ENCODE results near the gene BMERB1.
"Not testable (repeated sequence)": the region's sequence is repeated elsewhere in the genome, so short reads cannot be mapped to it uniquely, and the experiment has no call there.

The BMERB1 gene

DNA sequence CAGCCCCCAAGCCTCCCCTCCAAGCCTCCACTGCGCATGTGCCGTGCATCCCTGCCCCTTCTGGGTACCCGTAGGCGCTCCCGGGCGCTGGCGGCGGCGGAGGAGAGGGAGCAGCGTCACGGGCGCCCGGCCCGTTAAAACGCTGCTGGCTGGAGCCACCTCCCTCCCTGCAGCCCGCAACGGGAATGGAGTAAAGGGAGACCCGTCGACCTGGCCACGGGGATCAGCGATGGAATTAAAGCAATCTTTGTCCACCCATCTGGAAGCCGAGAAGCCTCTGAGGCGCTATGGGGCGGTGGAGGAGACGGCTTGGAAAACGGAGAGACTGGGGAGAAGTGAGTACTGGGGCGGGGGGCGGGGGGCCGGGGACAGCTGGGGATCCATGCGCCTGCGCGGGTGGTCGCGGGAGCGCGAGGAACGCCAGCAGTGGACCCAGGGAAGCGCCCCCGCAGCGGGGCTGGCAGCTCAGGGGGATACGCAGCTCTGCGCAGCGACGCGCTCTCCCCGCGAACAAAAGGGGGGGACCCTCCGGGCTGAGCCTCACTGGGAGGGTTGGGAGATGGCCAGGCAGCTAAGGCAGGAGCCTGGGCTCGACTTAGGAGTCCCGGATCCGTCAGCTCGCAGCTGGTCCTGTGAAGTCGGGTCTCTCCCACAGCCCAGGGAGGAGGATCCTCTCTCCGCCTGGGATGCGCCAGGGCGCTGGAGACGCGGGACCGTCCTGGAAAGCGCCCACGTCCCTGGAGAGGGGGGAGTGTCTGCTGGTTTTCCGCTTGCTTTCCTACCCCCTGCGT, at the start of gene BMERB1:
Gene BMERB1 (plus strand): TSS at position 164 of the 791 bp plus-strand sequence. CDS start 66 bp downstream, at position 230.
- peak; percentile 15 to 92 (median 75) for DNase-seq

DNA sequence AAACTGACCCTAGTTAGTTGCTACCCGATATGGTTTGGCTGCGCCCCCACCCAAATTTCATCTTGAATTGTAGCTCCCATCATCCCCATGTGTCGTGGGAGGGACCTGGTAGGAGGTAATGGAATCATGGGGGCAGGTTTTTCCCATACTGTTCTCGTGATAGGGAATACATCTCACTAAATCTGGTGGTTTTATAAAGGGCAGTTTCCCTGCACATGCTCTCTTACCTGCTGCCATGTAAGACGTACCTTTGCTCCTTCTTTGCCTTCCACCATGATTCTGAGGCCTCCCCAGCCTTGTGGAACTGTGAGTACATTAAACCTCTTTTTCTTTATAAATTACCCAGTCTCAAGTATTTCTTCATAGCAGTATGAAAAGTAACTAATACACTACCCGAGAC, 46.3 kb upstream of the BMERB1 start:
- DNase-seq, result not testable (repeated sequence)

DNA sequence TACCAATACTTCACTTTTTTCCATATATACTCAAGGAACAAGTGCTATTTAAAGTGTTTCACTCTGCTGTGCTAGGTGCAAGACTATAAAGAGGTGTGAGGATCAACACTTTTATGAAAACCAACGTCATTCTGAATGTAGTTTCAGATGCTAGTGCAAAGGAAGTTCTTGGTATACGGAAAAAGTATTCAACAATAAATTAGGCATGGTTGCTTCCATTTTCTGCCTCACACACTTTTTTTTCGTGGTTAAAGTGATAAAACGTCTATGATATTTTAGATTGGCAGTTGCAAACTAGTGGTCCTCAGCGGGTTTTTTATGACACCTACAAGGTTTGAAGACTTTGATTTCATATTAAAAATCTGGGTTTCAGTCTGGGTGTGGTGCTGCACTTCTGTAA, 44.5 kb upstream of the BMERB1 start:
- DNase-seq, result not testable (repeated sequence)

DNA sequence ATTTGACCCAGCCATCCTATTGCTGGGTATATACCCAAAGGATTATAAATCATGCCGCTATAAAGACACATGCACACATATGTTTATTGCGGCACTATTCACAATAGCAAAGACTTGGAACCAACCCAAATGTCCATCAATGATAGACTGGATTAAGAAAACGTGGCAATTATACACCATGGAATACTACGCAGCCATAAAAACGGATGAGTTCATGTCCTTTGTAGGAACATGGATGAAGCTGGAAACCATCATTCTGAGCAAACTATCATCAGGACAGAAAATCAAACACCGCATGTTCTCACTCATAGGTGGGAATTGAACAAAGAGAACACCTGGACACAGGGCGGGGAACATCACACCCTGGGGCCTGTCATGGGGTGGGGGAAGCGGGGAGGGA, 41.4 kb upstream of the BMERB1 start:
- DNase-seq, result not testable (repeated sequence)

DNA sequence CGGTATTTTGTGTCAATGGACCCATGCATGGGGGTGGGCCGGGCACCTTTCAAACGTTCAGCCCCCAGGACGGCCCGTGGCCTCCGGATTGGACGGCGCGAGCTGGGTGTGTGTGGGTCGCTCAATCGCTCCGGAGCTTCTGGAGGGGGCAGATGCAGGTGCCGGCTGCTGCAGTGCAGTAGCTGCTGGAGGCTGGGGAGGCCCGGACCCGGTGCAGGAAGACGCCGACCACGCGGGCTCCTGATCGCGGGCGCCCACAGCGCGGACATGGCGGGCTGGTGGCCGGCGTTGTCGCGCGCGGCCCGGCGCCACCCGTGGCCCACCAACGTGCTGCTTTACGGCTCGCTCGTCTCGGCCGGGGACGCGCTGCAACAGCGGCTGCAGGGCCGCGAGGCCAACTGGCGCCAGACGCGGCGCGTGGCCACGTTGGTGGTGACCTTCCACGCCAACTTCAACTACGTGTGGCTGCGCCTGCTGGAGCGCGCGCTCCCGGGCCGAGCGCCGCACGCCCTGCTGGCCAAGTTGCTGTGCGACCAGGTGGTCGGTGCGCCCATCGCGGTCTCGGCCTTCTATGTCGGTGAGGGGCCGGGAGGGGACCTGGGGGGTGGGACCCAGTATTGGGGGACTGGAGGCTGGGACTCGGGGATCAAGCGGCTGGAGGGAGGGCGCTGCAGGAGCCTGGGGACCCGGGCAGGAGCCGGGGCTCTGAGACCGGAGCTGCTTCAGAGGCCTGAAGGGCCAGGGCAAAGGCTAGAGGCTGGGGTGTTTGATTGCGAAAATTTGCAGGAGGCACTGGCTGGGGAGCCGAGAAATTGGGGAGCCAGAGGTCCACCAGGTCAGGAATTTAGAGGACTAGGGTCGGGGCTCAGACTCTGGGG, 38.5 kb upstream of the BMERB1 start, which contains the start of gene MPV17L:
Gene MPV17L (plus strand): TSS at position 124 of the 878 bp plus-strand sequence. CDS start 144 bp downstream, at position 268.
- peak in 45 of 51 donors; percentile 3 to 78 (median 33) for DNase-seq

DNA sequence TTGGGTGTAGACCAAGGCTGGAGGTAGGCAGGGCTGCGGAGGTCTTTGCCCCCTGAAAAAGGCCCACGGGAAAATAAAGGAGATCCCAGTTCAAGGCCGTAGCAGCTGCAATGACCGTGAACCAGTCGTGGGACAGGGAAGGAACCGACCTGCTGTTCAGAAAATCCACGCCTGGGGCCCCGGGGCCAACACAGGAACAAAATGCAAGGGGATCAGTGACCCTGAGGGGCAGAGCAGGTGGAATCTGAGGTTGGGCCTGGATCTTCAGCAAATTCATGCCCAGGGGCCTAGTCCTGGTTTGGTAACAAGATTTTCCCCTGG, 37.9 kb upstream of the BMERB1 start:
- not testable (repeated sequence) for DNase-seq

DNA sequence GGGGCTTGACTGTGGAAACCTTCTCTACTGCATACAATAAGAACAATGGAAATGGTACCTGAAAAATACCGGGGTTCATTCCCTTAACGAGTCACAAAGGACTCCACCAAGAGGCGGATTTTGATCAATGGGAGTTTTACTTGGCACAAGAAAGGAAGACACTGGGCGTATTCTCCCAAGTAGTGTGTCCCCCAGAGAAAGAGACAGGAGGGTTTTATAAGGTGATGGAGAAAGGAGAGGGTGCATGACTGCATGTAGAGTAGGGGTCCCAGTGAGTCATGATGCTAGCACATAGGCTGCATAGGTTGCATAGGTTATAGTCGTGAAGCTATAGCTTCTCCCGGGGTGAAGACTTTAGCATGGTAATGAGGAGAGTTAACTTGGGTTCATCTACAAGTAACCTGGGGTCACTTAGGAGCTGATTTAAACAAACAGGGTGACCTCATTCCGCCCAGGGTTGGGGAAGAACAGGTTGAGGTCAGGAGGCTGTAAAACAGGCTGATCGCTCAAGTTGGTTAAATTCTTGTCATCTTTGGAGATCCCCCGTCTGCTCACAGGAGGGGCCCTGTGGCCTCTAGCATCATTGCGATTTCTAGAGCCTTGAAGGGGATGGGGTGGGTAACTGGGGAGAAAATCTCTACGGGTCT, 37.3 kb upstream of the BMERB1 start:
- no peak for DNase-seq

DNA sequence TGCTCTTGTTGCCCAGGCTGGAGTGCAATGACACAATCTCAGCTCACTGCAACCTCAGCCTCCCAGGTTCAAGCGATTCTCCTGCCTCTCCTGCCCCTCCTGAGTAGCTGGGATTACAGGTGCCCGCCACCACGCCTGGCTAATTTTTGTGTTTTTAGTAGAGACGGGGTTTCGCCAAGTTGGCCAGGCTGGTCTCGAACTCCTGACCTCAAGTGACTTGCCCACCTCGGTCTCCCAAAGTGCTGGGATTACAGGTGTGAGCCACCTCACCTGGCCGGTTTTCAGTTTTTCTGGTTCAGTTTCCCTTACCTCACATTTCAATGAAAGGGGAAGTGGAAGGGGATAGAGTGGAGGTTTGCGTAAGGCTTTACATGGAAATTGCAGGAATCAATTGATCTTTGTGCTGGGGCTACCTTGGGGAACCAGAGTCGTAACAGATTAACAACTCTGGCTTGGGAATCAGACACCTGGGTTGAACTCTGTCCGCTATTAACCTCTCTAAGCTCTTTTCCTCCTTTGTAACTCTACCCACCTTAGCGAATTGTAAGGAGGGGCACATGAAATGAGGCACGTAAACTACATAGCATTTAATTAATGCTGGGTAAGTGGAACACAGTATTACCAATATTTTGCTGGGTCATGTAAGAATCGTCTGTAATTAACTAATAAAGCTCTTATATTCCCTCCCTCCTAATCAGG, 35.6 kb upstream of the BMERB1 start:
- DNase-seq, result no peak

DNA sequence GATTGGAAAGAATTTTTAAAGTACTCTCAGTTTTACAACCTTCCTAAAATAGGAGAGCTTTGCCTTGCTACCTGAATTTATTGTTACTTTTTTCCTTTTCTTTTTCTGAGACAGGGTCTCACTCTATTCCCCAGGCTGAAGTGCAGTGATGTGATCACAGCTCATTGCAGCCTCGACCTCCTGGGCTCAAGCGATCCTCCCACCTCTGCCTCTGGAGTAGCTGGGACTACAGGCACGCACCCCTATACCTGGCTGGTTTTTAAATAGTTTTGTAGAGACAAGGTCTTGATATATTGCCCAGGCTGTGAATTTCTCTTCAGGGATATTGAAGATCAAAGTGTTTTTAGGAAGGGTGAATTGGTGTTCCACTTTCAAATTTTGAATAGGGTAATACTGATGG, 35.1 kb upstream of the BMERB1 start:
- no peak for DNase-seq

DNA sequence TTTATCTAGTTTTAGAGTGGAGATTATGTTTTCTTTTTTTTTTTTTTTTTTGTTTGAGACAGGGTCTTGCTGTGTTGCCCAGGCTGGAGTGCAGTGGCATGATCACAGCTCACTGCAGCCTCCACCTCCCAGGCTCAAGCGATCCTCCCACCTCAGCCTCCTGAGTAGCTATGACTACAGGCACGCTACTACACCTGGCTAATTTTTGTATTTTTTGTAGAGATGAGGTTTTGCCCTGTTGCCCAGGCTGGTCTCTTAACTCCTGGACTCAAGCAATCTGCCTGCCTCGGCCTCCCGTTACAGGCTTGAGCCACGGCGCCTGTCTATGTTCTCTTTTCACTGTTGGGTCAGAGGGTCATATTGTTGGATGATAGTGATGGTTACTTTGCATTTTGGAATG, 34.1 kb upstream of the BMERB1 start:
- not testable (repeated sequence) for DNase-seq

DNA sequence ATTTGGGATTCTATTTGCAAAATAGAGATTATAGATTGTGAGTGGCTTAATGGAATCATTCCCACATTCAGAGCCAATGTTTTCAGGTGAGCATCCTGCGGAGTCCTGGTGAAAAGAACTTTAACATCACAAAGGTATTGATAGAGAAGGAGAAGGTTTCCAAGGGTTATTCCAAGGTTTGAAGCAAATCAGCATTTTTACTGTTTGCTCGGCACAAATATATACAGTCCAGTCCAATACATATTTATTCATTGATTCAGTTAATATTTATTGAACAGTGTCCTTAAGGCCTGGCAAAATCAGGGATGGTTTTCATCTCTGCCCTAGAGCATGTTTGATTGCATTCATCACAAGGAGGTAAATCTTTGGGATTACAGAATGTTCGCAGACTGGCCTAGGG, 32.4 kb upstream of the BMERB1 start:
- DNase-seq, result no peak

DNA sequence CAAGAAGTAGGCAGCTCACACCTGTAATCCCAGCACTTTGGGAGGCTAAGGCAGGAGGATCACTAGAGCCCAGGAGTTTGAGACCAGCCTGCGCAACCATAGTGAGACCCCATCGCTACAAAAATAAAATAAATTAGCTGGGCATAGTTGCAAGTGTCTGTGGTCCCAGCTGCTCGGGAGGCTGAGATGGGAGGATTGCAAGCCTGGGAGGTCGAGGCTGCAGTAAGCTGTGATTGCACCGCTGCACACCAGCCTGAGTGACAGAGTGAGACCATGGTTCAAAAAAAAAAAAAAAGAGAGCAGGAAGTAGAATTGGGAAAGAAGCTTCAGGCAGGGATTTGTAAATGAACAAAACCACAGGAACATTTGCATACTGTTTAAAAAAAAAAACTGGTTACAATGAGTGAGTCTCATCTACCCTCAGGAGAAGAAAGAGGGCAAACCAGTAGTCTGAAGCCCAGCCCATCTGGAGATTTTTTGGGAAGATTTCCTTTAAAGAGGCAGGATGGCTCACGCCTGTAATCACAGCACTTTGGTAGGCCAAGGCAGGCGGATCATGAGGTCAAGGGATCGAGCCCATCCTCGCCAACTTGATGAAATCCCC, 30.9 kb upstream of the BMERB1 start:
- DNase-seq, result no peak

DNA sequence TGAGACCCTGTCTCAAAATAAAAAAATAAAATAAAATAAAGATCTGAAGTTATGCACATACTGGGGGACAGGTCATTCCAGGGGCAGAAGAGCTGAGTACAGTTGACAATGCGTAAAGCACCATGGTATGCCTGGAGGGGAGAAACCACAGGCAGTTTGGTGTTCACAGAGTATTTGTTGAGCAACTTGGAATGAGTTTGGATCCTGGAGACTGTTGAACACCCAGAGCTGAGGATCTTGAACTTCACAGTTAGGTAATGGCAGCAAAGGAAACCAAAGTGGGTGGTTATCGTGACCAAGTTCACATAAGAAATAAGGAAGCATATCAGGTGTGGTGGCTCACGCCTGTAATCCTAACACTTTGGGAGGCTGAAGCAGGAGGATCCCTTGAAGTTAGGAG, 30.3 kb upstream of the BMERB1 start:
- not testable (repeated sequence) for DNase-seq

DNA sequence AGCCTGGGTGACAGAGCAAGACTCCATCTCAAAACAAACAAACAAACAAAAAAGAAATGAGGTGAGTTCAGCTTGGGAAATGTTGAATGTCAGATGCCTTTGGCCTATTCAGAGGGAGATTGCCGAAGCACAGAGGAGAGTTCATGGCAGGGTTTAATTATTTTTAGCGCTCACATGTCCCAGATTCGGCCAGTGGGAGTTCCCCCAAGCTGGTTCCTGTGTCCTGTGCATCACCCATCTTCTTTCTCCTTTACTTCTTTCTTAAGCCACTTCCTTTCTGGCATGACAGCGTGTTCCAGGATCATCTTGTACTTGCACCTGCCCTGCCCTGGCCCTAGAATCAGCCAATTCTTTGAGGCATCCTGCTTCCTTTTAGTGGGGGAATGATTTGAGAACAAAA, 29.6 kb upstream of the BMERB1 start:
- DNase-seq, result no peak

DNA sequence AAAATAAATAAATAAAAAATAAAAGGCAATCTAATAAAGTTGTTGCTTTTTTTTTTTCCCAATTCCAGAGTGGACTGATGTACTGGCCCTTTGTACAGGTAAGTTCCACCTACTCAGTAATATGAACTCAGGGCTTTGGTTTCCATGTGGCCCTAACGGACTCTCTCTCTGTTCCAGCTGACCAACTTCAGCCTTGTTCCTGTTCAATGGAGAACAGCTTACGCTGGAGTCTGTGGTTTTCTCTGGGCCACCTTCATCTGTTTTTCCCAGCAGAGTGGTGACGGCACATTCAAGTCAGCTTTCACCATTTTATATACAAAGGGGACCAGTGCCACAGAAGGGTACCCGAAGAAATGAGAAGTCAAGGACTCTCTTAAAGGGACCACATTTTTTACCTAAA, 26.6 kb upstream of the BMERB1 start:
- not testable (repeated sequence) for DNase-seq

DNA sequence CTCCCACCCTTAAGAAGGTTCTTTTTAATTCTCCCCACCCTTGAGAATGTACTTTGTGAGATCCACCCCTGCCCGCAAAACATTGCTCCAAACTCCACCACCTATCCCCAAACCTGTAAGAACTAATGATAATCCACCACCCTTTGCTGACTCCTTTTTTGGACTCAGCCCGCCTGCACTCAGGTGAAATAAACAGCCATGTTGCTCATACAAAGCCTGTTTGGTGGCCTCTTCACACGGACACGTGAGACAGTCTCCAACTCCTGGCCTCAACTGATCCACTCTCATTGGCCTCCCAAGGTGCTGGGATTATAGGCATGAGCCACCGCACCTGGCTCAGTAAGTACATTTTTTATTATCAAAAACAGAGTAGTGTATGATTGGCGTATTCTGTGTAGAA, 24.9 kb upstream of the BMERB1 start:
- DNase-seq, result not testable (repeated sequence)

DNA sequence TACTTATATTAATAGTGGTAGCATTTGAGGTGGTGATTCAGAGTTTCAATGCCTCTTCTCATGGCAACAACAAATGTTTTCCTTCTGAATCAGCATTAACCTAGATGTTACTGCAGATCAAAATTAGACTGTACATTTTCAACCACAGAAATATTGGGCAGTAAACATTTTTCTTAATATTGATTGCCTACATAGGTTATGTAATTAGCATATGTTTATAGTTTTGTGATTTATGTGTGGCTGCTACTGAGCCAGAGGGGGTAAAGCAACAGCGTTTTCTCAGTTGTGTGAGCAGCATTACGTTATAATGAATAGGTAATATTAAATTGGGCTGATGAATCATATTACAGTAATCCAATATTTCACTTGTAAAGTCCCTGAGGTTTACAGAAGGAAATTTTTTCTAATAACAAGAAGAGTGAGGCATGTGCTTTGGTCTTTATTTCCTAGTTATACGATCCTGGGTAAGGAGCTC, 18.8 kb upstream of the BMERB1 start:
- no peak for DNase-seq

DNA sequence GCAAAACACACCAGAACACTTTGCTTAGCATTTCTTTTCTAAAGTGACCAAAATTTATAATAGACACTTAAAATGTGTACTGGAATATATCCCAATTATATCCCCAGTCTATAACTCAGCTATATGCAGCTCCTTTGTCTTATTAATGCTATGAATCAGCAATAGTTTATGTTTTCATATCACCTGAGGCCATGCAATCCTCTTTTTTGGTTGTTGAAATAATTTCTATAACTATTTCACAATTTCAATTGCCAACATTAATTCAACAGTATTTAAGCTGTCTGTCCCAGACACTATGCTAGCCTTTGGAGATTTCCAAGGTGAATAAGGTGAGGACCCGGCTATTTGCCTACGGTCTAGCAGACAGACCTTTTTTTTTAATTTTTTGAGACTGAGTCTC, 17.2 kb upstream of the BMERB1 start:
- no peak for DNase-seq

DNA sequence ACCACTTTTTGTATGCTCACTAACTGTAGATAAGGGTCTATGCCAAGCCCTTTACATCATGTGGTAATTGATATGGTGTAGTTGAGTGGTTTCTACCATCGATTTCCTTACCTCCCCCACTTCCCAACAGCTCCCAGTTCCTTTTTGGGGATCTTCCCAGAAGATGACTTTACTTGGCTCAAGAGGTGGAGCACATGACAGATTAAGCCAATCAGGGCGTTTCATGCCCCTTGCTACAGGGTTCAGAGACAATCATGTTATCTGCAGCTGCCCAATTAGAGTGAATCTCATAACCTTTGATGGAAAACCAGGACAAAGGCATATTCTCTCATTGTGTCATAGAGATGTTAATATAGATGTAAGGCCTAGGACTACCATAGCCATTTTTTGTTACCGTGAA, 16.2 kb upstream of the BMERB1 start:
- DNase-seq, result no peak

DNA sequence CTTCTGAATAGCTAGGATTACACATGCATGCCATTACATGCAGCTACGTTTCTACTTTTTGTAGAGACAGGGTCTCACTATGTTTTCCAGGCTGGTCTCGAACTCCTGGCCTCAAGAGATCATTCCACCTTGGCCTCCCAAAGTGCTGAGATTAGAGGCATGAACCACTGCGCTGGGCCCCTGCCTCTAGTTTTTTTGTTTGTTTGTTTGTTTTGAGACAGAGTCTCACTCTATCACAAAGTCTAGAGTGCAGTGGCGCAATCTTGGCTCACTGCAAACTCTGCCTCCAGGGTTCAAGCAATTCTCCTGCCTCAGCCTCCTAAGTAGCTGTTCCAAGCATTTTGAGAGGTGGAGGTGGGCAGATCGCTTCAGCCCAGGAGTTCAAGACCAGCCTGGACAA, 12.7 kb upstream of the BMERB1 start:
- DNase-seq, result not testable (repeated sequence)

DNA sequence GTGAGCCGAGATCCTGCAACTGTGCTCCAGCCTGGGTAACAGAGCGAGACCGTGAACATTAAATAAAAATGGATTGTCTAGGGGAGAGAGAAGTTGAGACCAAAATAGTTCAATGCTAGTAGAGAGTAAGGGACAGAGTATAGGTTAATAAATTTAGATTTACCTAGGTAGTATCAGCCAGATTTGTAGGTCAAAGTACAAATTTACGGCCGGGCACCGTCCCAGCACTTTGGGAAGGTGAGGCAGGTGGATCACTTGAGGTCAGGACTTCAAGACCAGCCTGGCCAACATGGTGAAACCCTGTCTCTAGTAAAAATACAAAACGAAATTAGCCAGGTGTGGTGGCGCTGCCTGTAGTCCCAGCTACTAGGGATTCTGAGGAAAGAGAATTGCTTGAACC, 12.2 kb upstream of the BMERB1 start:
- DNase-seq, result no peak
